SK-N-SH (cell line): ENCODE data around the gene MYB. TPM values are rescaled to one million over a fixed set of nuclear protein-coding genes. Genes with fewer than 3 reads are reported as not detected.

Experiments
- CTCF ChIA-PET: fragments of 300-600, 350-600 bp; formaldehyde crosslinking; extraction: SDS; loops from one replicate; lab custom pipeline; 2021; lab: Yijun Ruan, JAX
- POLR2A ChIA-PET: fragments of 350-600 bp; sonication (Branson Sonifier 250); formaldehyde crosslinking; extraction: SDS; loops from one replicate; lab custom pipeline; 2020; ENCODE audit warnings: antibody characterized with exemption, inconsistent platforms; lab: Yijun Ruan, JAX
- DNase-seq: peaks from one replicate; pipeline ENCODE4 v3.0.0; 2012
- H2AFZ ChIP-seq: fragments of 200-600 bp; sonication (generic); 2 replicates; pipeline ENCODE4 v1.8.1; 2016; ENCODE audit warnings: antibody characterized with exemption, mild to moderate bottlenecking, low read depth
- H3F3A ChIP-seq: fragments of 200-600 bp; sonication (generic); replicated peaks from 2 replicates; pipeline ENCODE3; 2016; ENCODE audit warnings: antibody characterized with exemption, mild to moderate bottlenecking; ENCODE audit not compliant: insufficient read depth
- H3K27ac ChIP-seq, 2 experiments: fragments of 200-500 bp in 1 of 2; fragments of 200-600 bp in 1 of 2; sonication (Bioruptor generic) in 1 of 2; sonication (generic), shearing (Covaris generic) in 1 of 2; 2 replicates each; pipeline versions ENCODE4 v1.5.1 to v1.6.1; 2014 to 2016; ENCODE audit warnings: low read depth in 2 of 2, inconsistent platforms in 1 of 2, low read length in 1 of 2, mild to moderate bottlenecking in 1 of 2, mixed read lengths in 1 of 2
- H3K27me3 ChIP-seq: fragments of 200-600 bp; sonication (generic), shearing (Covaris generic); 2 replicates; pipeline ENCODE4 v1.6.1; 2016; ENCODE audit warnings: mixed run types; ENCODE audit not compliant: insufficient read depth
- H3K36me3 ChIP-seq, 2 experiments: fragments of 200-500 bp in 1 of 2; fragments of 200-600 bp in 1 of 2; sonication (Bioruptor generic) in 1 of 2; sonication (generic) in 1 of 2; replicated peaks in 1 of 2; 2 replicates each; pipeline versions ENCODE3 to v1.5.1; 2014 to 2016; ENCODE audit warnings: low read length in 1 of 2, mild to moderate bottlenecking in 1 of 2; ENCODE audit not compliant: insufficient read depth in 2 of 2, control insufficient read depth in 1 of 2
- H3K4me1 ChIP-seq, 2 experiments: fragments of 200-500 bp in 1 of 2; fragments of 200-600 bp in 1 of 2; sonication (Bioruptor generic) in 1 of 2; sonication (generic), shearing (Covaris generic) in 1 of 2; 2 replicates each; pipeline versions ENCODE4 v1.5.1 to v1.6.1; 2014 to 2016; ENCODE audit warnings: low read depth in 1 of 2, low read length in 1 of 2, mixed run types in 1 of 2; ENCODE audit not compliant: insufficient read depth in 2 of 2, control insufficient read depth in 1 of 2
- H3K4me2 ChIP-seq: fragments of 200-600 bp; sonication (generic), shearing (Covaris generic); 2 replicates; pipeline ENCODE4 v1.6.1; 2017; ENCODE audit warnings: mixed run types
- H3K4me3 ChIP-seq, 2 experiments: fragments of 200-500 bp in 1 of 2; fragments of 200-600 bp in 1 of 2; sonication (Bioruptor generic) in 1 of 2; sonication (generic), shearing (Covaris generic) in 1 of 2; 2 replicates each; pipeline versions ENCODE4 v1.5.1 to v1.8.1; 2014 to 2016; ENCODE audit warnings: low read depth in 2 of 2, inconsistent platforms in 1 of 2, low read length in 1 of 2, mild to moderate bottlenecking in 1 of 2, mixed read lengths in 1 of 2, moderate library complexity in 1 of 2
- H3K79me2 ChIP-seq: fragments of 200-600 bp; sonication (generic); 2 replicates; pipeline ENCODE4 v1.8.1; 2017; ENCODE audit warnings: mild to moderate bottlenecking; ENCODE audit not compliant: insufficient read depth
- H3K9ac ChIP-seq: fragments of 200-600 bp; sonication (generic); 2 replicates; pipeline ENCODE4 v1.6.1; 2017; ENCODE audit warnings: mixed run types
- H3K9me2 ChIP-seq: fragments of 200-600 bp; sonication (generic); 2 replicates; pipeline ENCODE4 v1.6.1; 2017; ENCODE audit warnings: mixed run types
- H3K9me3 ChIP-seq: fragments of 200-600 bp; sonication (generic); 2 replicates; pipeline ENCODE4 v1.6.1; 2017; ENCODE audit warnings: mixed run types, mild to moderate bottlenecking, moderate library complexity
- H4K20me1 ChIP-seq: fragments of 200-600 bp; sonication (generic); 2 replicates; pipeline ENCODE4 v1.6.1; 2017; ENCODE audit warnings: mild to moderate bottlenecking, mixed run types; ENCODE audit not compliant: insufficient read depth
- FOXM1 ChIP-seq: IDR thresholded peaks from 2 replicates; pipeline ENCODE4 v1.4.0; 2012; ENCODE audit warnings: low read depth, mild to moderate bottlenecking
- GATA2 ChIP-seq: sonication (generic); formaldehyde crosslinking; IDR thresholded peaks from 2 replicates; pipeline ENCODE4 v1.5.0; 2020; ENCODE audit warnings: mild to moderate bottlenecking, missing genetic modification reagents
- MAX ChIP-seq: IDR thresholded peaks from 2 replicates; pipeline ENCODE4 v1.4.0; 2012; ENCODE audit warnings: low read depth
- MXI1 ChIP-seq: IDR thresholded peaks from 2 replicates; pipeline ENCODE4 v1.6.1; 2012; ENCODE audit warnings: mild to moderate bottlenecking, low read depth, low read length, improper control_type of control experiment
- NRF1 ChIP-seq: IDR thresholded peaks from 2 replicates; pipeline ENCODE4 v1.6.1; 2012; ENCODE audit warnings: low read depth, mild to moderate bottlenecking, low read length
- RAD21 ChIP-seq: IDR thresholded peaks from 2 replicates; pipeline ENCODE4 v1.6.1; 2012; ENCODE audit warnings: mild to moderate bottlenecking, low read length
- RFX5 ChIP-seq: IDR thresholded peaks from 2 replicates; pipeline ENCODE4 v1.6.1; 2012; ENCODE audit warnings: mild to moderate bottlenecking, improper control_type of control experiment, low read length
- SIN3A ChIP-seq: IDR thresholded peaks from 2 replicates; pipeline ENCODE4 v1.6.1; 2012; ENCODE audit warnings: low read depth, mild to moderate bottlenecking, low read length, moderate library complexity, borderline replicate concordance
- SMC3 ChIP-seq: IDR thresholded peaks from 2 replicates; pipeline ENCODE4 v1.6.1; 2012; ENCODE audit warnings: low read depth, low read length, improper control_type of control experiment
- TEAD4 ChIP-seq: IDR thresholded peaks from 2 replicates; pipeline ENCODE4 v1.4.0; 2012; ENCODE audit warnings: mild to moderate bottlenecking, borderline replicate concordance; ENCODE audit not compliant: insufficient read depth
- YY1 ChIP-seq: IDR thresholded peaks from 2 replicates; pipeline ENCODE4 v1.4.0; 2012; ENCODE audit warnings: low read depth, mild to moderate bottlenecking
- WGBS: methylation state at CpG from one replicate; pipeline ENCODE4 v1.1.6; 2017; ENCODE audit warnings: low lambda C conversion rate; 5-methylcytosine and 5-hydroxymethylcytosine counted together
- polyA plus RNA-seq, 3 experiments: library from polyadenylated mRNA; depleted of rRNA; stranded (reverse); fragments of >200 nt; gene quantifications; 2 replicates each; pipeline ENCODE4 v1.2.3, GENCODE V29; 2012
- TF ChIP-seq, protein P1 (sequence below): IDR thresholded peaks from 2 replicates; pipeline ENCODE4 v1.6.1; 2012; ENCODE audit warnings: mild to moderate bottlenecking, low read depth, low read length, moderate library complexity

Gene MYB
- polyA plus RNA-seq, 1 of the 3 experiments (the other 2 are of a cell fraction): 0.85 TPM

DNA sequence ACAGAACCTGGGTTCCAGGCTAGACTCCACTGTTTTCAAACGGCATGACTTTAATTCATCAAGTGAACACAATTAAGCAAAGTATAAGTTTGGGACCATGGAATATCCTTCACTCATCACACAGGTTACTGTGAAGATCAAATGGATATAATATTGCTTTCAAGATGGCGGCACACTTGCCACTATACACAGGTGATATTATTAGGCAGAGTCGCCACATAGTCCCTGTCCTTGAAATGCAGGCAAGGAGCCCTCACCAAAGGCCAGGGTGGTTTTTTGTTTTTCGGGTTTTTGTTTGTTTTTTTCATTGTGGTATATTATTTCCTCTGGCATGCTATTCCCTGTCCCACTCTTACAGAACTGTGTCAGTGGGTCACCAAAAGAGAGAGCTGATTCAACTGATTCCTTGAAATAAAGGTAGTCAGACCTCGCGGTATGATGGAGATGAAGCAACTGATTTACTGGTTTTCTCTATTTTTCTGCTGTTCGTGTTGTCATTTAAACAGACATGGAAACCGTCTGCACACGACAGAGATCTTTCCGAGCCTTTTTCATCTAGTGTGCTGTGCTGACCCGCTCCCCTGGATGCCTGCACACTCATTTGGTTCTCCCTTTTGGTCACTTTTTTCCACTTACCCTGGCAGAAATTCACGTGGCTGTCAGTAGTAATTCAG lies 29.7 kb downstream of the MYB start (continued):
- TF ChIP-seq MAX (no peak), MXI1 (no peak)

DNA sequence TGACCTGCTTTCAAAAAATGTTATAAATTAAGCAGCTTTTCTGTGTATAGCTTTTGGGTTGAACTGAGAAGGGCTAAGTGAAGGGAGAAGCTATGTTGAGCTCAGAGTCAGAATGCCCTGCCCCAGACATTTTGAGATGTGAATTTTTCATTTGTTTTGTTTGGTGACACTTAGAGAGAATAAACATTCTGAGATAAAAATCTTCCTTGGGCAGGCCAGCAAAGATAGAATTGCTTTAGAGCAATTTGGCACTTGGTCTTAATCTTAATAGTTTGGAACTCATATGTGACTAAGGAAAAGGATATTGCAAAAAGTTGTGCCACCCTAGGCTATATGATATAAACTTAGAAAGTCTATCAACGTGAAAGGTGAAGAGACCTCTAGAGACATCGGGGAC lies 30.2 kb downstream of the MYB start:
- Histone ChIP-seq H3K9me2 (no peaks in the 10 kb centered on the region), H3K4me1 (peaks cover 0 to 9% of the 10 kb centered on the region in 2 experiments; a peak in 1 of 4 replicates), H2AFZ (no peak overlapping the region), H3K9ac (no peak overlapping the region), H3K4me2 (no peak overlapping the region), H3K27ac (no peak overlapping the region), H3K27me3 (no peaks in the 10 kb centered on the region), H3K79me2 (no peaks in the 10 kb centered on the region), H3K9me3 (peaks cover 4% of the 10 kb centered on the region; the same call in 1 of the 2 replicates), H3K36me3 (peaks cover 0 to 17% of the 10 kb centered on the region in 2 experiments), H4K20me1 (no peaks in the 10 kb centered on the region), H3F3A (no peaks in the 10 kb centered on the region), H3K4me3 (no peak overlapping the region)
- DNase-seq: no peak
- CTCF ChIA-PET: interaction anchor here (1.1 kb wide), 1 partner anchor 11 kb away, joined by 3 read pairs; no protein-coding TSS in a partner anchor
- TF ChIP-seq FOXM1: no peak
- TF ChIP-seq TEAD4: no peak
- TF ChIP-seq GATA2: no peak
- TF ChIP-seq YY1: no peak
- TF ChIP-seq, protein P1, sequence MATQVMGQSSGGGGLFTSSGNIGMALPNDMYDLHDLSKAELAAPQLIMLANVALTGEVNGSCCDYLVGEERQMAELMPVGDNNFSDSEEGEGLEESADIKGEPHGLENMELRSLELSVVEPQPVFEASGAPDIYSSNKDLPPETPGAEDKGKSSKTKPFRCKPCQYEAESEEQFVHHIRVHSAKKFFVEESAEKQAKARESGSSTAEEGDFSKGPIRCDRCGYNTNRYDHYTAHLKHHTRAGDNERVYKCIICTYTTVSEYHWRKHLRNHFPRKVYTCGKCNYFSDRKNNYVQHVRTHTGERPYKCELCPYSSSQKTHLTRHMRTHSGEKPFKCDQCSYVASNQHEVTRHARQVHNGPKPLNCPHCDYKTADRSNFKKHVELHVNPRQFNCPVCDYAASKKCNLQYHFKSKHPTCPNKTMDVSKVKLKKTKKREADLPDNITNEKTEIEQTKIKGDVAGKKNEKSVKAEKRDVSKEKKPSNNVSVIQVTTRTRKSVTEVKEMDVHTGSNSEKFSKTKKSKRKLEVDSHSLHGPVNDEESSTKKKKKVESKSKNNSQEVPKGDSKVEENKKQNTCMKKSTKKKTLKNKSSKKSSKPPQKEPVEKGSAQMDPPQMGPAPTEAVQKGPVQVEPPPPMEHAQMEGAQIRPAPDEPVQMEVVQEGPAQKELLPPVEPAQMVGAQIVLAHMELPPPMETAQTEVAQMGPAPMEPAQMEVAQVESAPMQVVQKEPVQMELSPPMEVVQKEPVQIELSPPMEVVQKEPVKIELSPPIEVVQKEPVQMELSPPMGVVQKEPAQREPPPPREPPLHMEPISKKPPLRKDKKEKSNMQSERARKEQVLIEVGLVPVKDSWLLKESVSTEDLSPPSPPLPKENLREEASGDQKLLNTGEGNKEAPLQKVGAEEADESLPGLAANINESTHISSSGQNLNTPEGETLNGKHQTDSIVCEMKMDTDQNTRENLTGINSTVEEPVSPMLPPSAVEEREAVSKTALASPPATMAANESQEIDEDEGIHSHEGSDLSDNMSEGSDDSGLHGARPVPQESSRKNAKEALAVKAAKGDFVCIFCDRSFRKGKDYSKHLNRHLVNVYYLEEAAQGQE: no peak
- no peak for TF ChIP-seq NRF1
- TF ChIP-seq SIN3A: no peak
- TF ChIP-seq RAD21: no peak
- TF ChIP-seq SMC3: no peak
- no peak for TF ChIP-seq MAX
- no peak for TF ChIP-seq RFX5
- 90% methylated on average over 2 of the region's 2 CpGs for WGBS
- POLR2A ChIA-PET: no interaction called here
